IMR-90 (cell line): Measurements from ENCODE around the gene SCLY. TPM values are rescaled to one million over a fixed set of nuclear protein-coding genes. Genes with fewer than 3 reads are reported as not detected.

ENCODE experiments used
- ATAC-seq: fragments of 200-7000 bp; cut with Tn5 transposase; 2 replicates; pipeline ENCODE4 v1.9.1; 2020; ENCODE audit warnings: low read depth, mild to moderate bottlenecking, moderate library complexity
- BruUV-seq: library from RNA; stranded (reverse); fragments of 400-500 nt; replicated peaks from 2 replicates; lab custom pipeline; 2021; lab: Mats Ljungman, UMichigan
- CTCF ChIA-PET: fragments of 300-600 bp; formaldehyde crosslinking; extraction: SDS; loops from one replicate; lab custom pipeline; 2021; ENCODE audit warnings: antibody characterized with exemption; lab: Yijun Ruan, JAX
- POLR2A ChIA-PET: fragments of 300-600 bp; sonication (Branson Sonifier 250); formaldehyde crosslinking; loops from one replicate; lab custom pipeline; 2022; ENCODE audit warnings: antibody characterized with exemption; ENCODE audit not compliant: unreplicated experiment; lab: Charles Lee
- DNase-seq: peaks from one replicate; pipeline ENCODE4 v3.0.0; 2013
- H2AFZ ChIP-seq: replicated peaks from 2 replicates; pipeline ENCODE3; 2013; ENCODE audit warnings: low read length, mild to moderate bottlenecking; ENCODE audit not compliant: poor library complexity
- H2AK5ac ChIP-seq: 2 replicates; pipeline ENCODE4 v1.6.1; 2013; ENCODE audit warnings: low read depth, low read length, inconsistent platforms
- H2AK9ac ChIP-seq: replicated peaks from 2 replicates; pipeline ENCODE3; 2013; ENCODE audit warnings: mild to moderate bottlenecking, low read depth, low read length, moderate library complexity; ENCODE audit not compliant: poor library complexity
- H2BK120ac ChIP-seq: 2 replicates; pipeline ENCODE4 v1.6.1; 2013; ENCODE audit warnings: low read depth, low read length, inconsistent platforms
- H2BK15ac ChIP-seq: 3 replicates; pipeline ENCODE4 v1.6.1; 2013; ENCODE audit warnings: low read depth, low read length, inconsistent platforms
- H2BK20ac ChIP-seq: 2 replicates; pipeline ENCODE4 v1.6.1; 2013; ENCODE audit warnings: low read depth, mild to moderate bottlenecking, inconsistent platforms, low read length, moderate library complexity
- H2BK5ac ChIP-seq: 2 replicates; pipeline ENCODE4 v1.6.1; 2013; ENCODE audit warnings: mild to moderate bottlenecking, low read depth, low read length, inconsistent platforms; ENCODE audit not compliant: poor library complexity, severe bottlenecking
- H3K14ac ChIP-seq: replicated peaks from 2 replicates; pipeline ENCODE4 v1.6.1; 2013; ENCODE audit warnings: low read depth, low read length, inconsistent platforms
- H3K18ac ChIP-seq: 2 replicates; pipeline ENCODE4 v1.6.1; 2013; ENCODE audit warnings: low read depth, low read length, control low read depth
- H3K23ac ChIP-seq: 2 replicates; pipeline ENCODE4 v1.6.1; 2013; ENCODE audit warnings: low read depth, low read length, inconsistent platforms
- H3K27ac ChIP-seq: 2 replicates; pipeline ENCODE4 v1.5.1; 2013; ENCODE audit warnings: mild to moderate bottlenecking, control low read depth, low read length; ENCODE audit not compliant: insufficient read depth
- H3K27me3 ChIP-seq: 2 replicates; pipeline ENCODE4 v1.6.1; 2013; ENCODE audit warnings: low read length; ENCODE audit not compliant: control insufficient read depth, insufficient read depth
- H3K36me3 ChIP-seq: 2 replicates; pipeline ENCODE4 v1.6.1; 2013; ENCODE audit warnings: low read length, mixed read lengths; ENCODE audit not compliant: control insufficient read depth, insufficient read depth
- H3K4ac ChIP-seq: 2 replicates; pipeline ENCODE4 v1.6.1; 2013; ENCODE audit warnings: low read depth, low read length, inconsistent platforms
- H3K4me1 ChIP-seq: 2 replicates; pipeline ENCODE4 v1.6.1; 2013; ENCODE audit warnings: low read length, mixed read lengths; ENCODE audit not compliant: control insufficient read depth, insufficient read depth
- H3K4me2 ChIP-seq: 2 replicates; pipeline ENCODE4 v1.6.1; 2013; ENCODE audit warnings: low read depth, mild to moderate bottlenecking, control low read depth, low read length, moderate library complexity
- H3K4me3 ChIP-seq: 2 replicates; pipeline ENCODE4 v1.5.1; 2013; ENCODE audit warnings: low read depth, mild to moderate bottlenecking, control low read depth, low read length, moderate library complexity; ENCODE audit not compliant: insufficient read depth
- H3K56ac ChIP-seq: 2 replicates; pipeline ENCODE4 v1.6.1; 2013; ENCODE audit warnings: low read length, inconsistent platforms; ENCODE audit not compliant: insufficient read depth; ENCODE audit errors: extremely low read depth
- H3K79me1 ChIP-seq, 2 experiments: 2 replicates each; pipeline ENCODE4 v1.6.1; 2013; ENCODE audit warnings: low read length in 2 of 2, inconsistent platforms in 1 of 2, low read depth in 1 of 2
- H3K9ac ChIP-seq: 2 replicates; pipeline ENCODE4 v1.6.1; 2013; ENCODE audit warnings: low read depth, low read length, control low read depth
- H3K9me1 ChIP-seq: 2 replicates; pipeline ENCODE4 v1.6.1; 2013; ENCODE audit warnings: low read length, inconsistent platforms; ENCODE audit not compliant: insufficient read depth
- H3K9me3 ChIP-seq: 2 replicates; pipeline ENCODE4 v1.6.1; 2013; ENCODE audit warnings: low read length; ENCODE audit not compliant: control insufficient read depth, insufficient read depth
- H4K20me1 ChIP-seq: 2 replicates; pipeline ENCODE4 v1.6.1; 2013; ENCODE audit warnings: low read length, inconsistent platforms; ENCODE audit not compliant: insufficient read depth
- H4K5ac ChIP-seq: 2 replicates; pipeline ENCODE4 v1.6.1; 2013; ENCODE audit warnings: mild to moderate bottlenecking, low read depth, low read length, control low read depth
- H4K8ac ChIP-seq, 2 experiments: 2 replicates each; pipeline ENCODE4 v1.6.1; 2013; ENCODE audit warnings: low read depth in 2 of 2, low read length in 2 of 2, control low read depth in 1 of 2, inconsistent platforms in 1 of 2
- H4K91ac ChIP-seq: 2 replicates; pipeline ENCODE4 v1.6.1; 2013; ENCODE audit warnings: low read depth, low read length, inconsistent platforms; ENCODE audit not compliant: insufficient read depth
- CEBPB ChIP-seq: IDR thresholded peaks from 2 replicates; pipeline ENCODE4 v1.6.1; 2012; ENCODE audit warnings: low read depth, low read length, improper control_type of control experiment
- CHD1 ChIP-seq: IDR thresholded peaks from 2 replicates; pipeline ENCODE4 v1.6.1; 2012; ENCODE audit warnings: low read depth, low read length, improper control_type of control experiment
- FOS ChIP-seq: fragments of 150-350 bp; IDR thresholded peaks from 2 replicates; pipeline ENCODE4 v1.6.1; 2016; ENCODE audit warnings: low read depth, low read length
- MAFK ChIP-seq: IDR thresholded peaks from 2 replicates; pipeline ENCODE4 v1.6.1; 2012; ENCODE audit warnings: low read depth, low read length, improper control_type of control experiment
- MAZ ChIP-seq: IDR thresholded peaks from 2 replicates; pipeline ENCODE4 v1.6.1; 2012; ENCODE audit warnings: low read depth, mild to moderate bottlenecking, low read length, improper control_type of control experiment, moderate library complexity, borderline replicate concordance
- MXI1 ChIP-seq: IDR thresholded peaks from 2 replicates; pipeline ENCODE4 v1.6.1; 2012; ENCODE audit warnings: low read depth, mild to moderate bottlenecking, low read length, moderate library complexity, borderline replicate concordance
- NFE2L2 ChIP-seq: fragments of 150-350 bp; IDR thresholded peaks from 2 replicates; pipeline ENCODE4 v1.6.1; 2016; ENCODE audit warnings: low read depth, mild to moderate bottlenecking, low read length
- POLR2A ChIP-seq: IDR thresholded peaks from 2 replicates; pipeline ENCODE4 v1.6.1; 2012; ENCODE audit warnings: mild to moderate bottlenecking, low read depth, low read length
- RCOR1 ChIP-seq: IDR thresholded peaks from 2 replicates; pipeline ENCODE4 v1.6.1; 2012; ENCODE audit warnings: mild to moderate bottlenecking, low read length, improper control_type of control experiment; ENCODE audit not compliant: insufficient replicate concordance
- SMC3 ChIP-seq: fragments of 150-350 bp; IDR thresholded peaks from 2 replicates; pipeline ENCODE4 v1.6.1; 2016; ENCODE audit warnings: low read depth, mild to moderate bottlenecking, antibody characterized with exemption, low read length, moderate library complexity
- WGBS, 2 experiments: methylation state at CpG; one replicate each; pipeline versions ENCODE4 v1.1.5 to v1.1.7; 2013; ENCODE audit warnings: missing lambda C conversion rate in 2 of 2; ENCODE audit not compliant: insufficient read length in 1 of 2; ENCODE audit errors: extremely low coverage in 2 of 2; 5-methylcytosine and 5-hydroxymethylcytosine counted together
- dilution Hi-C: fragments of 300-500 bp; cut with HindIII; formaldehyde crosslinking; loops from one replicate; pipeline ENCODE4 v1.14.3; 2018; ENCODE audit warnings: low sequenced_read_pairs; ENCODE audit not compliant: unreplicated experiment
- in situ Hi-C: fragments of 300-500 bp; cut with MboI; formaldehyde crosslinking; loops from 3 replicates; pipeline ENCODE4 v1.14.3; 2019; ENCODE audit warnings: low sequenced_read_pairs, inconsistent platforms, mixed read lengths
- intact Hi-C: fragments of 100-400 bp; cut with micrococcal nuclease; formaldehyde crosslinking; loops from 2 replicates; pipeline ENCODE4 v1.10.0; 2022
- polyA plus RNA-seq, 3 experiments: library from polyadenylated mRNA; depleted of rRNA; stranded (reverse); fragments of >200 nt; gene quantifications; 2 replicates each; pipeline ENCODE4 v1.2.3, GENCODE V29; 2012; ENCODE audit warnings: low replicate concordance in 1 of 3
- total RNA-seq: library from RNA; depleted of rRNA; stranded (reverse); fragments of >200 nt; gene quantifications from 2 replicates; pipeline ENCODE4 v1.2.3, GENCODE V29; 2012

The SCLY gene
- total and polyA plus RNA-seq, 2 of the 4 experiments (the other 2 are of a cell fraction): 8.6 to 10.5 TPM

DNA sequence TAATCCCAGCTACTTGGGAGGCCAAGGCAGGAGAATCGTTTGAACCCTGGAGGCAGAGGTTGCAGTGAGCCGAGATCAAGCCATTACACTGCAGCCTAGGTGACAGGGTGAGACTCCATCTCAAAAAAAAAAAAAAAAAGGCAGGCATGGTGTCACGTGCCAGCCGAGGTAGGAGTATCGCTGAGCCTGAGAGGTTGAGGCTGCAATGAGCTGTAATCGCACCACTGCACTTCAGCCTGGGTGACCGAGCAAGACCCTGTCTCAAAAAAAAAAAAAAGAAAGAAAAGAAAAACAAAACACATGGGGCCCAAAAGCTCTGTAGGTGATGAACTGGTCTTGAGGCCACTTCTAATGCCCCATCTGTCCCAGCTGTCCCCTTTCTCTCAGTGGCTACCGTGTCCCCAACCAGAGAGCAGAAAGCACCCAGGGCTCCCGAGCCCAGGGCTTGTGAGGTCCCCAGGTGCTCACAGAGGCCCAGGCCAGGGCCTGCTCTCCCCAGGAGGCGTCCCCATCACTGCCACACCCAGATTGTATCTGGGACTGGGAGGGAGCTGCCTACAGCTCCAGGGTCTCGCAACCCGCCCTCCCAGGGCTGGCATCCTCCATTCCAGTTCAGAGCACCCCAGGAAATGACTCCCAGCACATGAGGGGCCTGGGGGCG lies 86.2 kb downstream of the SCLY start:
- Histone ChIP-seq H3K56ac (no peak overlapping the region), H3K9me1 (0 out of 2 replicates have a peak, but pooled peaks cover 10% of the 10 kb centered on the region), H3K18ac (no peak overlapping the region), H2AK9ac (no peak overlapping the region), H2BK15ac (no peak overlapping the region), H3K9ac (no peak overlapping the region), H4K5ac (no peak overlapping the region), H3K23ac (no peak overlapping the region), H2AFZ (no peak overlapping the region), H4K8ac (no peak overlapping the region), H4K20me1 (no peaks in the 10 kb centered on the region), H3K79me1 (no peaks in the 10 kb centered on the region), H3K4me2 (no peak overlapping the region), H2BK5ac (no peak overlapping the region), H3K4ac (no peak overlapping the region), H3K27ac (no peak overlapping the region), H3K4me3 (no peak overlapping the region), H3K36me3 (no peaks in the 10 kb centered on the region), H2AK5ac (no peak overlapping the region), H3K27me3 (no peaks in the 10 kb centered on the region), H3K9me3 (no peaks in the 10 kb centered on the region), H3K14ac (no peak overlapping the region), H4K91ac (0 out of 2 replicates have a peak overlapping the region, but pooled peaks have one; percentile 15), H2BK120ac (0 out of 2 replicates have a peak overlapping the region, but pooled peaks have one; percentile 15), H2BK20ac (no peak overlapping the region), H3K4me1 (peaks cover 12% of the 10 kb centered on the region)
- 100% methylated on average over 2 of the region's 13 CpGs; no CpG with 5 or more reads in 1 of the 2 experiments for WGBS, 2 experiments
- TF ChIP-seq RCOR1 (no peak), CHD1 (no peak), POLR2A (no peak), NFE2L2 (no peak), CEBPB (no peak), MAFK (no peak), MAZ (no peak), FOS (no peak), SMC3 (no peak), MXI1 (no peak)
- in situ Hi-C loops: no loop called here
- POLR2A ChIA-PET: no interaction called here
- no TSS peak for BruUV-seq
- dilution Hi-C loops: no loop called here
- CTCF ChIA-PET: interaction anchor here (0.6 kb wide), 1 partner anchor 116 kb away, joined by 5 read pairs; no protein-coding TSS in a partner anchor
- ATAC-seq: no peak
- DNase-seq: no peak
- intact Hi-C loops: no loop called here
